DND-41 (cell line): ENCODE data around the gene CTTNBP2NL.
A peak's percentile ranks its signal among the peaks of the same experiment; 100 is the strongest.

Source experiments
- ATAC-seq: fragments of 200-7000 bp; cut with Tn5 transposase; 3 replicates; pipeline ENCODE4 v1.9.1; 2021; ENCODE audit warnings: low read depth; ENCODE audit not compliant: insufficient read depth
- DNase-seq: peaks from one replicate; pipeline ENCODE4 v3.0.0-alpha.2; 2020
- H2AFZ ChIP-seq: 2 replicates; pipeline ENCODE4 v1.6.0; 2012; ENCODE audit warnings: low read depth, low read length
- H3K27ac ChIP-seq: 2 replicates; pipeline ENCODE4 v1.5.1; 2012; ENCODE audit warnings: low read length, inconsistent platforms
- H3K27me3 ChIP-seq: fragments of 200-600 bp; sonication (generic); 2 replicates; pipeline ENCODE4 v1.6.0; 2012; ENCODE audit warnings: low read length, mild to moderate bottlenecking, inconsistent platforms; ENCODE audit not compliant: insufficient read depth, poor library complexity
- H3K36me3 ChIP-seq: 2 replicates; pipeline ENCODE4 v1.5.1; 2012; ENCODE audit warnings: low read length, inconsistent platforms; ENCODE audit not compliant: insufficient read depth
- H3K4me1 ChIP-seq: 2 replicates; pipeline ENCODE4 v1.5.1; 2012; ENCODE audit warnings: mild to moderate bottlenecking, low read length; ENCODE audit not compliant: insufficient read depth
- H3K4me2 ChIP-seq: 2 replicates; pipeline ENCODE4 v1.6.0; 2012; ENCODE audit warnings: mild to moderate bottlenecking, moderate library complexity, low read length, inconsistent platforms; ENCODE audit not compliant: insufficient read depth
- H3K4me3 ChIP-seq, 2 experiments: fragments of 200-600 bp in 1 of 2; shearing (Covaris generic) in 1 of 2; 2 replicates each; pipeline ENCODE4 v1.5.1; 2012 to 2016; ENCODE audit warnings: inconsistent platforms in 2 of 2, low read length in 2 of 2, mild to moderate bottlenecking in 2 of 2, low read depth in 1 of 2, moderate library complexity in 1 of 2
- H3K79me2 ChIP-seq: 2 replicates; pipeline ENCODE4 v1.6.0; 2012; ENCODE audit warnings: low read length, inconsistent platforms; ENCODE audit not compliant: insufficient read depth
- H3K9ac ChIP-seq: 2 replicates; pipeline ENCODE4 v1.6.0; 2012; ENCODE audit warnings: low read depth, mild to moderate bottlenecking, inconsistent platforms, low read length, moderate library complexity
- H3K9me3 ChIP-seq: 2 replicates; pipeline ENCODE4 v1.5.1; 2012; ENCODE audit warnings: low read length, moderate library complexity, mild to moderate bottlenecking, inconsistent platforms; ENCODE audit not compliant: insufficient read depth, severe bottlenecking
- H4K20me1 ChIP-seq: 2 replicates; pipeline ENCODE4 v1.6.0; 2012; ENCODE audit warnings: low read length; ENCODE audit not compliant: insufficient read depth
- CTCF ChIP-seq: IDR thresholded peaks from 2 replicates; pipeline ENCODE4 v1.5.1; 2012; ENCODE audit warnings: borderline replicate concordance, low read length, moderate library complexity, mild to moderate bottlenecking; ENCODE audit not compliant: poor library complexity, severe bottlenecking; ENCODE audit errors: extremely low read depth
- EZH2 ChIP-seq: IDR thresholded peaks from 3 replicates; pipeline ENCODE4 v1.6.1; 2012; ENCODE audit warnings: borderline replicate concordance, low read depth, mild to moderate bottlenecking, moderate library complexity, low read length, inconsistent platforms; ENCODE audit not compliant: severe bottlenecking

Gene CTTNBP2NL

GRCh38 chr1:112394743-112395062 is 1.3 kb upstream of the CTTNBP2NL start:
- no peak overlapping the region for H3K9ac ChIP-seq
- H3K27ac ChIP-seq = no peak overlapping the region
- H4K20me1 ChIP-seq = no peaks in the 10 kb centered on the region
- H3K9me3 ChIP-seq = no peaks in the 10 kb centered on the region
- no peaks in the 10 kb centered on the region for H3K27me3 ChIP-seq
- H3K79me2 ChIP-seq = peaks cover 15% of the 10 kb centered on the region
- H3K4me2 ChIP-seq = no peak overlapping the region
- DNase-seq (no peak), ATAC-seq (no peak)
- H3K4me3 ChIP-seq = no peak overlapping the region
- H3K36me3 ChIP-seq = no peaks in the 10 kb centered on the region
- peak overlapping the region; percentile 55 for H2AFZ ChIP-seq
- no peak for TF ChIP-seq CTCF
- TF ChIP-seq EZH2 = no peak
- H3K4me1 ChIP-seq = peaks cover 30% of the 10 kb centered on the region

DNA sequence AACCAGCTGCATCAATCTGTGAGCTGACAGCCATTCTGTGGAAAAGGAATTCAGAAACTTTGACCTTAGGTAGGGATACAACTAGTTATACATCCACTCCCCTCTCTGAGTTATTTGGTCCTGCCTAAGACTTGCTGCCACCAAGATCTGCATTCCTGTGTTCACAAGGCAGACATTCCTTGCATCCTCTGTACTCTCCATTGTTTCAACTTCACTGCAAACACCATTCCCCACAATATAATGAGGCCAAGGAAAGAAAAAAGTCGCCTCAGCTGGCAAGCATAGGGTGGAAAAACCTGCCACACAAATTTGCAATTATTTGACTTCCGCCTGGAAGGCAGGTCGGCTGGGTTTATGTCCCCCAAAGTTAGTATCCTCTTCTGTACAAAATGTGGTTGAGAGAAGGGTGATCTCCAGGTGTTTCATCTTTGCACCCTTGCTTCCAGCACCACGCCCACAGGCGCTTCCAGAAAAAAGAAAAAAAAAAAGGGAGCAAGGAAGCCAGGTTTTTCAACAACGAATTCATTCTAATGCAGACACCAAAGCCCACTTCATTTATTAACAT is 676 bp upstream of the CTTNBP2NL start:
- DNase-seq (no peak), ATAC-seq (no peak)
- Histone ChIP-seq H3K27ac (peak overlapping the region; percentile 74; the same call in 1 of the 2 replicates), H3K9me3 (no peaks in the 10 kb centered on the region), H3K27me3 (no peaks in the 10 kb centered on the region), H3K9ac (peak overlapping the region; percentile 60), H3K4me2 (peak overlapping the region; percentile 96), H4K20me1 (no peaks in the 10 kb centered on the region), H2AFZ (peak overlapping the region; percentile 89), H3K79me2 (peaks cover 15% of the 10 kb centered on the region), H3K4me3 (peak overlapping the region; percentile 77 to 84), H3K4me1 (peaks cover 30% of the 10 kb centered on the region), H3K36me3 (no peaks in the 10 kb centered on the region)
- TF ChIP-seq EZH2 (no peak), CTCF (no peak)

GRCh38 chr1:112396653-112397471 is 848 bp downstream of the CTTNBP2NL start:
- H3K9ac ChIP-seq = peak overlapping the region; percentile 60
- no peaks in the 10 kb centered on the region for H4K20me1 ChIP-seq
- no peak for DNase-seq
- 0 out of 3 replicates have a peak, but pooled peaks have one; percentile 3 for ATAC-seq
- no peaks in the 10 kb centered on the region for H3K9me3 ChIP-seq
- H3K36me3 ChIP-seq = no peaks in the 10 kb centered on the region
- H3K4me1 ChIP-seq = peaks cover 20% of the 10 kb centered on the region
- peaks cover 17% of the 10 kb centered on the region for H3K79me2 ChIP-seq
- H2AFZ ChIP-seq = peak overlapping the region; percentile 89
- H3K4me3 ChIP-seq = peak overlapping the region; percentile 77 to 84; a peak in 3 of 4 replicates
- TF ChIP-seq CTCF (no peak), EZH2 (no peak)
- H3K4me2 ChIP-seq = peak overlapping the region; percentile 96
- H3K27ac ChIP-seq = peak overlapping the region; percentile 74; the same call in 1 of the 2 replicates
- H3K27me3 ChIP-seq = no peaks in the 10 kb centered on the region
